NCI-H2196 treated with DMSO at 0.1 percent for 48 hours (cell line): Measurements from ENCODE around the gene RNF7.
"Not testable (repeated sequence)": the region's sequence is repeated elsewhere in the genome, so short reads cannot be mapped to it uniquely, and the experiment has no call there.

Experiments
- DNase-seq: peaks from one replicate; lab custom pipeline; 2025; ENCODE audit not compliant: unreplicated experiment; lab: John Stamatoyannopoulos, UW

Gene RNF7

DNA sequence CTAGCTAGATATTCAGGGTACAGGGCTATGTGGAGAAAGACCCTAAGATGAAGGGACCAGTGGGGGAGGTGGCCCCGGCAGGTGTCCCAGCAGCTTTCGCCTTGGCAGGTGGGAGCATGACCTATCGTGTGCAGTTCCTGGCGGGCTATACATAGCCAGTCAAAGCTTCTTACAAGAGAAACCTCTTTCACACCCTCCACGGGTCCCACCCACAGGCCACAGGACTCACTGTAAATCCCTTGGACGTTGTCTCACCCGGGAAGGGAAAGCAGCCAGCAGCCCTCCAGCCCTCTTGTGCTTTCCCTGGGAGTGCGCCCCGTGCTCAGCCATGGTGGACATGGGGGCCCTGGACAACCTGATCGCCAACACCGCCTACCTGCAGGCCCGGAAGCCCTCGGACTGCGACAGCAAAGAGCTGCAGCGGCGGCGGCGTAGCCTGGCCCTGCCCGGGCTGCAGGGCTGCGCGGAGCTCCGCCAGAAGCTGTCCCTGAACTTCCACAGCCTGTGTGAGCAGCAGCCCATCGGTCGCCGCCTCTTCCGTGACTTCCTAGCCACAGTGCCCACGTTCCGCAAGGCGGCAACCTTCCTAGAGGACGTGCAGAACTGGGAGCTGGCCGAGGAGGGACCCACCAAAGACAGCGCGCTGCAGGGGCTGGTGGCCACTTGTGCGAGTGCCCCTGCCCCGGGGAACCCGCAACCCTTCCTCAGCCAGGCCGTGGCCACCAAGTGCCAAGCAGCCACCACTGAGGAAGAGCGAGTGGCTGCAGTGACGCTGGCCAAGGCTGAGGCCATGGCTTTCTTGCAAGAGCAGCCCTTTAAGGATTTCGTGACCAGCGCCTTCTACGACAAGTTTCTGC lies 40.1 kb downstream of the RNF7 start:
- DNase-seq: no peak

DNA sequence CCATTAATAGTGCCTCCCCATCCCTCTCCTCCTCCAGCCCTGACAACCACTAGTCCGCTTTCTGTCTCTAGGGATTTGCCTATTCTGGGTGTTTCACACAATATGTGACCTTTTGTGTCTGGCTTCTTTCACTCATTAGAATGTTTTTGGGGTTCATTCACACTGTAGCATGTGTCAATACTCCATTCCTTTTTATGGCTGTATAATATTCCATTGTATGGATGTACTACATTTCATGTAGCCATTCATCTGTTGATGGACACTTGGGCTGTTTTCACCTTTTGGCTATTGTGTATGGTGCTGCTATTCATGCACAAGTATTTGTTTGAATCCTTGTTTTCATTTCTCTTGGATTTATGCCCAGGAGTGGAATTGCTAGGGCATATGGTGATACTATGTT lies 41.6 kb downstream of the RNF7 start:
- no peak for DNase-seq

DNA sequence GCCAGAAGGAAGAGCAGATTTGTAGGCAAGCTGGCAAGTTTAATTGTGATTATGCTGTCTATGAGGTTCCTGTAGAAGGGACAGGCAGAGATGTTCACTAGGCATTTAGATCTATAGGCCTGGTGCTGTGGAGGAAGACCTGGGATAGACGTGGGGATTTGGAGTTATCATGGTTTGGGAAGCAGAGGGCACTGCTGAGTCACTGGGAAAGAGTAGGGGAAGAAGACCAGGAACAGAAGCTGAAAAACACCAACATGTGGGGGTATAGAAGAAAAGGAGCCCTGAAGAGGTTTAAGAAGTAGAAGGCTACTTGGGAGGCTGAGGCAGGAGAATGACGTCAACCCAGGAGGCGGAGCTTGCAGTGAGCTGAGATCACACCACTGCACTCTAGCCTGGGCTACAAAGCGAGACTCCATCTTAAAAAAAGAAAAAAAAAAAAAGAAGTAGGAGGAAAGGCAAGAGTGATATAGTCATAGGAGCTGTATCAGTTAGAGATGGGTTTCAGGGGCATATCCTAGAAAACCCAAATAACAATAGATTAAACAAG lies 44.4 kb downstream of the RNF7 start:
- DNase-seq: no peak

DNA sequence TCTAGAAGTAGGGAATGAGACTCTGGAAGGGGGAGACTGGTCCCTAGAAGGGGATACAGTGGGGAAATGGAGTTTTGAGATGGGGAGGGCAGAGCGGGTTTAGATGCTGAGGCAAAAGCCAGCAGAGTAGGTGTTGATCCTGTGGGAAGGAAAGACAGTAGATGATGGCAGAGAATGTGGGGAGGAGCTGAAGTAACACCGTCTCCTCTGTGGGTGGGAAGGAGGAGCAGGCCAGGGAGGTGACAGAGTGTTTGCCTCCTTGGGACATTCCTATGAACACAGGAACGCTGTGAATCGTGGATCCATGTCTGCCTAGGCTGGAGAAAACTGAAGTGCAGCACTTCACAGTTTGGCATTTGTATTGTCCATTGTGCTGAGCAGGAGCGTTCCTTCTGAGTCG lies 45.5 kb downstream of the RNF7 start:
- no peak for DNase-seq

DNA sequence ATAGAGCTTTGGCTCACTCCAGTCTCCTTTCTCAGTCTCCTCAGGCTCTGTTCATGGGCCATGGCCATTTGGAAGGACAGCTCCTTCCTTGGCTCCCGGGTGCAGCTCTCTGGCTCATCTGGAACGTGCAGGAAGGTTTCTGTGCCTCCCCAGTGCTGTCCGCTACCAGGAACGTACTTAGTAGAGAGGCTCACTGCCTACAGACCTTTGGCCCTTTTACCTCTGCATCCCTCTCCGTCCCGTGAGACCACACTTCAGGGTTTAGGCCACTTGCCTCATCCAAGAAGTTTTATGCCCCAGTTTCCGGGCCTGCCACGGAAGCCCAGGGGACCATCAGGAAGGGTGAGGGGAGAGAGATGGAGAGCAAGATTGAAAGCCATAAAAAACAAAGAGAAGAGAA lies 46.0 kb downstream of the RNF7 start:
- DNase-seq: no peak

DNA sequence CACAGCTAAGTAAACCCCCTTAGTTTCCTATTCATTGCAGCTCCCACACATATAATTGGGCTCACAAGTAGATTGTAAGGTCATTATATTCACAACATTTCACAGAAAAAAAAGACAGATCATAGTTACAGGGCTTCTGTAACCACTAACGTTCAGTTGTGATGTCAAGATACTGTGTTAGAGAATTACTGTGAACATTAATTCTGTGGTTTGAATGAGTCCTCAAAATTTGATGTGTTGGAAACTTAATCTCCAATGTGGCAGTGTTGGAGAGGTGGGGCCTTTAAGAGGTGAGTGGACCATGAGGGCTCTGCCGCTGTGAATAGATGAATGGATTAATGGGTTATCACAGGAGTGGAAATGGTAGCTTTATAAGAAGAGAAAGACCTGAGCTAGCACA lies 46.4 kb downstream of the RNF7 start:
- DNase-seq: no peak

DNA sequence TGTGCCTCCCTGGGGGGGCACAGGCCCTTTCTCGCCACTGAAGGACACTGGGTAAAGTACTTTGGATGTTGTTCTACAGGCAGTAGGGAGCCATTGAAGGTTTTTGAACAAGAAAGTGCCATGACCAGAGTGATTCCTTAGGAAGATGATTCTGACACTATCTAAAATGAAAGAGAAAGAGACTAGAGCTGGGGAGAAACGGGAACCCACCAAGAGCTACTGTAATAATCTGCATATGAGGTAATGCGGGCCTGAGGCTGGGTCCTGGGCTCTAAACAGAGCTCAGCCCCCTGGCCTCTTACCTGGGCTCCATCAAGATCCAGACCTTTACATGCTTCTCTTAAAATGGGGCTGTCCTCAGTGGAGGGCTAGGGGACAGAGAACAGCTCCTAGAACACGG lies 50.1 kb downstream of the RNF7 start:
- DNase-seq: no peak

DNA sequence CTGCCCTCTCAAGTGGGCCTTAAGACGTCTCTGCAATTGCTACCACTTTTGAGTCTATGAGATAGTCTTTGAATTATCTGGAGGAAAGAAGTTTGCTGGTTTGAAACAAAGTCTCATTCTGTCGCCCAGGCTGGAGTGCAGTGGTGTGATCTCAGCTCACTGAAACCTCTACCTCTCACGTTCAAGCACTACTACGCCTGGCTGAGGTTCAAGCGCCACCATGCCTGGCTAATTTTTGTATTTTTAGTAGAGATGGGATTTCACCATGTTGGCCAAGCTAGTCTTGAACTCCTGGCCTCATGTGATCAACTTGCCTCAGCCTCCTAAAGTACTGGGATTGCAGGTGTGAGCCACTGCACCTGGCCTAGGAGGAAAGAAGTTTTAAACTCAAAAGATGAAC lies 50.7 kb downstream of the RNF7 start:
- not testable (repeated sequence) for DNase-seq

DNA sequence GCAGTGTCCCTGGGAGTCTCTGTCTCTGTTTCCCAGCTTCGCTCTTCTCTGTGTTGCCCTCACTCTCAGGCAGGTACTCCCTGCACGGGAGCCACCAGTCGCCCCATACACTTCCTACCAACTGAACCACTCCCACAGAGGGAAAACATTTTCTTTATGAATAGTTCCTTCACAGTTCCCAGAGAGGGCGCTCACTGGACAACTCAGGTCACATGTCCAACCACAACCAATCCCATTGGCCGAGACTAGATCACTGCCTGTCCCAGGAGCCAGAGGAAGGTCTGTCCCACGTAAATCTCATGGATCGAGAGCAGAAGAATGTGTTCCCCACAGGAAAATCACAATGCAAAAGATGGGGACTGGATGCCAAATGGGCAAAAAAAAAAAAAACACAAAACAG lies 51.2 kb downstream of the RNF7 start:
- DNase-seq: no peak

DNA sequence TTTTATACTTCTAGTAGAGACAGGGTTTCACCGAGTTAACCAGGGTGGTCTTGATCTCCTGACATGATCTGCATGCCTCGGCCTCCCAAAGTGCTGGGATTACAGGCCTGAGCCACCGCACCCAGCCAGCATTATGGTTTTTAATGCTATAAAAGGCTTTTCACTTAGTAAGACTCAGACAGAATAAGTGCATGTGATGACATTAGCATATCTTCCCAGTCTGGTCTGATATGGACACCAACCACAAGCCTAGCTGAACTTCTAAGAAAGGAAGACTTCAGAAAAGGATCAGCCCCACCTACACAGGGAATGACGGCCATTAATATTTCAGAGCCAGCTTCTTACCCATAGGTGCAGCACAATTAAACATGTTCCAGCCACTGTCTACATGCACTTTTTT lies 52.1 kb downstream of the RNF7 start:
- DNase-seq: no peak

DNA sequence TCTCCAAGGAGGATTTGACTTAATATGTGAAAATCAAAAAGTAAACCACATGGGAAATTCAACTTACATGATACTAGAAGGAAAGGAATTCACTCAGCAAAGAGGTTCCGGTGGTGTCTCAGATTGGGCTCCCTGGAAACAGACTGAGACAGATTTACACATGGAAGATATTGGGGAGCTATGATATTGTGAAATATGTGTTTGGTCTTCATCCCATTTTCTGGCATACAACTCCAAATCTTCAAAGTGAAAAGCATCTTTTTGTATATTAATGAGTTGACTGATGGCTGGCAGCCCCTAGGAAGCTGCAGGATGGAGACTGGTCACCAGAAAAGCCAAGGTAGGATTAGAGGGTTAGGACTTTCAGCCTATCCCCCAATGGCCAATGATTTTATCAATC lies 54.4 kb downstream of the RNF7 start:
- DNase-seq: no peak

DNA sequence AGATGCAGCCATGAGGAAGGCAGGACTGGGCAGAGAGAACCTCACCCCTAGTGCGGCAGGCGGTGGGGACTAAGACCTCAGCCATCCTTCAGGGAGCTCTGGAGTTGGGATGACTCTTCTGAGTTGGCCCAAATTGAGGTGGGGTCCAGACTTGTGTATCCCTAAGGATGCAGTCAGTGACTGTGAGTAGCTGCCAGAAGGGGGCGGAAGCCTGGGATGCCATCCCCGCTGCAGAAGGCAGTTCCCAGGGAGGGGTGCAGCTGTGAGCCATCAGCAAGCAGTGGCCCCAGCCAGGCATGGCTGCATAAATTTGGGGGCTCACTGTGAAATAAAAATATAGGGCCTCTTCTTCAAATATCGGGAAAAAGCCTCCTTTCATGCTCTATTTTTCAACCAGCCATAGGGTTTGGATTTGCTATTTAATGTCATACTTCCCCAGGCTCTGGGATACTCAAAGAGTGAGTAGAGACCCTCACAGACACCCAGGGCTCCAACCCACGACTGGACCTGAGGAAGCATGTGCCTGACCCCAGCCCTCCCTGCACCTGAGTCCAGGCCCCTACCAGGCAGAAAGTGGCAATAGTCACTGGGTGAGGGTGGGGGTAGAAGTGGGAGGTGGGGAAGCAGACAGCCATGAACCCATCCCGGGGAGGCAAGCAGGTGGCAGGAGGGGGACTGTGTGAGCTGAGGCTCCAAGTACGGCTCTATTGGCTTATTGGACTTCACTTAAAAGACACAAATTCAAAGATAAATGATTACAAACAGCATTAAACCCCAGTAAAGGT lies 55.6 kb downstream of the RNF7 start:
- no peak for DNase-seq

DNA sequence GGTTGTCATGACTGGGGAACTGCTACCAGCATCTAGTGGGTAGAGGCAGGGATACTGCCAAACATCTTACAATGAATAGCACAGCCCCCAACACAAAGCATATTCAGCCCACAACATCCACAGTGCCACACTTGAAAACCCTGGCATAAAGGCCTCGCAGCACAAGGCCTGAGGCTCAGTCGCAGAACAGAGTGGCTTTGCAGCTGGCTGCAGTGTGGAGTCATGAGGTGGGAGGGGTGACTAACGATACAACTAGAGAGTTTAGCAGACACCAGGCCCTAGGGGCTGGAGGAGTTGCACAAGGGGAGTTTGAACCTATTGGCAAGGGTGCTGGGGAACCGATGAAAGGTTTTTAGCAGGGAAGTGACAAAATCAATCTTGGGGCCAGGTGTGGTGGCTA lies 57.2 kb downstream of the RNF7 start:
- DNase-seq: no peak

DNA sequence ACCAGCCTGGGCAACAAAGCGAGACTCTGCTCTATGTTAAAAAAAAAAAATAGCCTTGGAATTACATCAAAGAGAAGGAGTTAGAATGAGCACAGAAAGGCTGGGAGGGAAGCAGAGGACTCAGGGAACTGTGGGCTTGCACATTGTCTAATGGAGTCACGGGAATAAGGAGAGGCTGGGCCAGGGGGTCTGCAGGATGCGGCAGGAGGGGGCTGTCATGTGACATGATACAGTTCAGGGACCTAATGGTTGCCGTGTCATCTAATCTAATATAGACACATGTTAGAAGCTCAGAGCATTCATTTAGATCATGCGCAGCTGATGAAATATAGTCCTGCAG lies 57.6 kb downstream of the RNF7 start:
- no peak for DNase-seq

DNA sequence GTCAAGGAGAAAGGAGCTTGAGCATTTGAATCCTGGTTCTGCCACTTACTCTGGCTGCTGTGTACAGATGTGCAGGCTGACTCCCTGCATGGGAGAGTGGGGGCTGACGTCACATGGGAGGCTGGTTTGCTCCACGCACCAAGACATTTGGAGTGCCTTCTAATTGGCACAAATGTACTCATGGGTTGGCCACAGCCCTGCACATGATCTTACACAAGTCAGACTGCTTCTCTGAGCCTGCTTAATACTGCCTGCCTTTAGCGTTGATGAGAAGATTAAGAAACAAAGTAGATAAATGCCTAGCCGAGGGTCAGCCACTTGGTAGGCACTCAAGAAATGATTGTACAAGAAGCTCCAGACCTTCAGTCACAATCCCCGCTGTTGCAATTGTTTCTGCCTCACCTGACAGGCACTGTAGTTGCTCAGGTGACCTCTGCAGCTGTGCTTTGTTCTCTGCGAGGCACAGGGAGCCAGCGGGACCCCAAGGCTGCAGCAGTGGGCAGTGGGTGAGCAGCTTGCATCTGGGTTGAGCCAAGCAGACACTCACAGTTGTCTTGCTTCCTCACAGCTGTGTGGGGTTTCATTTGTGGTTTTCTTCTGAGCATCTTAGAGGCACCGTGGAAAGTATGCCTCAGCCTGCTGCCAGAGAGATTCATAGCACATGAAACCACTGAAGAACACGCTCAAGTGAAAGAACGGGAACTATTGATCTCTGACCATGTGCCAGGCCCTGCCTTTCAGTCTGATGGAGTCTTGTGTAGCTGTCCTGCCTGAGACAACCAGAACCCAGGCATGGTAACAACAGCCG lies 58.2 kb downstream of the RNF7 start:
- DNase-seq: no peak
